DMS153 treated with DMSO at 0.1 percent for 48 hours (cell line): ENCODE results near the gene CACFD1.

ENCODE experiments used
- DNase-seq: peaks from one replicate; lab custom pipeline; 2025; ENCODE audit not compliant: unreplicated experiment; lab: John Stamatoyannopoulos, UW

CACFD1 gene

DNA sequence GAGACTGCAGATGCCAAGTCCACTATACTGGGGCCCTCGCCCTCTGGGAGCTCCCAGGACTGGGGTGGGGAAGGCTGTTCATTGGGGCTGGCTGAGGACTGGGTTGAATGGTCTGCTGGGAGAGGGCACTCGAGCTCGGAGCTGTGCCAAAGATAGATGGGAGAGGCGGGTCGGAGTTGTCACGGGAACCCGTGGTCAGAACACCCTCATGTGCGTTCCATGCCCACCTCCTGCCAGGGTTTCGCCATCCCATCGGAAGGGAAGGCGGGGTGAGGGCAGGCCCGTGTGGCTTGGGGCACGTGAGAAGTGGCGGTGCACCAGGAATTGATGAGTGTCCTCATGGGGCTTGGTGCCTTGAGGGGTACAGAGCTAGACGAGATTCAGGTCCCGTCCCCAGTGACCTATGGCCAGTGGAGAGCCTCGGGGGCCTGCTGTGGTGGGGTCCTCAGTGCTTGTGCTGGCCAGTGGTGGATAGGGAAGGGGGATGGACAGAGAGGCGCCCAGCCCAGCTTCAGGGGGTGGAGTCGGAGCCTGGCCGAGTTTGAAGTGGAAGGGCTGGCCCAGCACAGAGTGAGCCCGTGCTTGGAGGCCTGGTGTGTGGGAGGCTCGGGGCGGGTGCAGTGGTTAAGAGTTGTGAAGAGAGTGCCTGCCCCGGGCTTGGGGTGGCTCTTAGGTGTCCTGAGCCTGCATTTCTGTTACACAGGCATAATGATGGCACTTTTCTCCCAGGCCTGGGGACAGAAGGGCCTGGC lies 4.3 kb downstream of the CACFD1 start:
- no peak for DNase-seq

DNA sequence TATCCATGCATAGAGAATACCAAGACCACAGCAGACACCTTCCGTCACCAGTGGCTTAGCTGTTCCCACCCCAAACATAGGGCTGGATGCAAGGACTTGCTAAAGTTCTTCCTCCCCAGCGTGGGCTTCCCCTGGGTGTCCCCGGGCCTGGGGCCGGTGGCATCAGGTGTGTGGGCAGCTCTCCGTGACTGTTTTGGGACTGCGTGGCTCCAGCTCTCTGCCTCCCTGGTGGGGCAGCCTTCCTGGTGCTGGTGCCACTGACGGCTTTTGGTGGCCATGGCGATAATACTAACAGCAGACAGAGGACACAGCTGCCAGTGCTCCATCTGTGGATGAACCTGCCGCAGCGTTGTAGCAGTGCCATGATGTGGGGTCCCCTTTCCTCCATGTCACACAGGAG lies 4.9 kb downstream of the CACFD1 start:
- no peak for DNase-seq

DNA sequence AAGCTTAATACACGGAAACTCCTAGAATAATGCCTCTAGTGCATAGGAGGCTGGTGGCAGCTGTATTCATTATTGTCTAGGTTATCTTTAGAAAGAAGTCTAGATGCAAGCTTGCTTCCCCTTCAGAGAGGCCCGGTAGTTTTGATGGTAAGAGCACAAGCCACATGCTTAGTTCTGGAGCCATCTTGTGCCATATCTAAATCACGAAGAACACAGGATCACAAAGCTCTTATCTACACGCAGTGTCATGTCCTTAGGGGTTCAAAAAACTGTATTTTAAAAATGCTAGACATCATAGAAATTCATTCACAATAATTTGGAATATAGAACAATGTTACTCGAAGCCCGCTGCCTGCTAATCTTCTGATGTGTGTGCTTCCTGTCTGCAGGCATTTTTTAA lies 6.2 kb downstream of the CACFD1 start:
- DNase-seq: no peak

DNA sequence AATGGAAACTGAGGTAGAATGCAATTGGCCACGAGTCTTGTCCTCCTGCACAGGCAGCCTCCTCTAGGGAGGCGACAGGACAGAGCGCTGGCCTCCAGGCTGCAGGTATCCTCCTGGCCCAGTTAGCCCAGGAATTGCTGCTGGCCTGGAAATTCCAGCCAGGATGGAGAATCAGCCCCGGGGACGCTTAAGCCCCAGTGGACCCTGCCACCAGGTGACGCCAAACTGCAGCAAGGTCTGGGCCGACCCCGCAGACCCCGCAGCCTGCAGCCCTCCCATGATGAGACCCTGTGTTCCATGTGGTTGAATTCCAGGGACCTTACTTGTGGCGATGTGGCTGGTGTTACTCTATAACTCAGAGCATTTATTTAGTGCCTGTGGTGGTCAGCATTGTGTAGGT lies 7.3 kb downstream of the CACFD1 start:
- DNase-seq: no peak

DNA sequence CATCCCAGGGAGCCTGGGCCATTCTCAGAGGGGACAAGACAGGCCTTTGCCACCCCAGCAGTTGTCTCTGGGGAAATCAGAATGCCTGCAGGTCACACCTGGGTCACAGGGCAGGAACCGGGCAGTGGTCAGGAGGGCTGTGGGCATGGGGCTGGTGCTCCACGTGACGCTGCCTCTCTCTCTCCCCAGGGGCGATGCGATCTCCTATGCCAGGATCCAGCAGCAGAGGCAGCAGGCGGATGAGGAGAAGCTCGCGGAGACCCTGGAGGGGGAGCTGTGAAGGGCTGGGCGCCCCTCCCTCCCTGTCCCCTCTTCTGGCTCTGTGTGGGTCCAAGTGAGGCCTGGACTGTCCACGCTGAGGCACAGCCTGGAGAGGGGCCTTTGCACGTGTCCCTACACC lies 8.6 kb downstream of the CACFD1 start:
- DNase-seq: no peak

DNA sequence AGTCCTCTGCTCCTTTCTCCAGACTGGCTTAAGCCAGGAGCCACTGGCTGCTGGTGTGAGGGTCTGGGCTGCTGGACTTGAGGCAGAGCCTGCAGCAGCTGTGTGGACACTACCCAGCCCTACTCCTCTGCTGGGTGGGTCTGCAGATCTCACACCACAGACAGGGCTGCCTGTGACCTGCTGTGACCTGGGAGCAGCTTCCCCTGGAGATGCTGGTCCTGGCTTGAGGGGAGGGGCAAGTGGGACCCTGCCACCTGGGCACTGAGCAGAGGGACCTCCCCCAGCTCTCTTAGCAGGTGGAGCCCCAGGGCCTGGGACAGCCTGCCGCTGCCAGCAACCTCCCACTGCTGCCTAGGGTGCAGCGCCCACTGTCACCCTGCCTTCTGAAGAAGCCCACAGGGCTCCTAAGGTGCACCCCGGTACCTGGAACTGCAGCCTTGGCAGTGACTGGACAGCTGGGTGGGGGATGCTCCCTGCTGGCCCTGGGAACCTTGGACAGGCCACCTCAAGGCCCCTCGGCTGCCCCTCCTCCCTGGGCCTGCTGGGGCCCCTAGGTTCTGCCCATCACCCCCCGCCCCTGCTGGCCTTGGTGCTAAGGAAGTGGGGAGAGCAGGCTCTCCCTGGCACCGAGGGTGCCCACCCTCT lies 9.1 kb downstream of the CACFD1 start:
- DNase-seq: no peak

DNA sequence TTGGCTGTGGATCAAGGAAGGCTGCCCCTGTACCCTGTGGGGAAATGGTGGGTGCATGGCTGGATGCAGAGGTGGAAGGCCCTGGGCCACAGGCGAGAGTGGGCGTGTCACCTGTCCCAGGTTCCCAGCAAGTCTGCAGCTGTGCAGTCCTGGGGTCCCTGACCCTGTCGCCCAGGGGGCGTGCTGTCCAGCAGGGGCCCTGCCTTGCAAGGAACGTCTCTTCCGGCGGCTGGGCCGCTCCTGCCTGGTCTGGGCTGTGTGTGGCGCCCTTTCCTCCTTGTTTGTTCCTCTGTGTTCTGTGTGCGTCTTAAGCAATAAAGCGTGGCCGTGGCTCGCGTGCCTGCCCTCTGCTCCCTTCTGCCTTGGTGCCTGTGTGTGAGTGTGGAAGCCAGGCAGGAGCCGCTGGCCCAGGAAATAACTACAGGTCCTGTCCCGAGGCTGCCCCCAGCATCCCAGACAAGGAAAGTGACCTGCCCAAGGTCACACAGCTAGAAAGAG lies 10.7 kb downstream of the CACFD1 start:
- DNase-seq: no peak

DNA sequence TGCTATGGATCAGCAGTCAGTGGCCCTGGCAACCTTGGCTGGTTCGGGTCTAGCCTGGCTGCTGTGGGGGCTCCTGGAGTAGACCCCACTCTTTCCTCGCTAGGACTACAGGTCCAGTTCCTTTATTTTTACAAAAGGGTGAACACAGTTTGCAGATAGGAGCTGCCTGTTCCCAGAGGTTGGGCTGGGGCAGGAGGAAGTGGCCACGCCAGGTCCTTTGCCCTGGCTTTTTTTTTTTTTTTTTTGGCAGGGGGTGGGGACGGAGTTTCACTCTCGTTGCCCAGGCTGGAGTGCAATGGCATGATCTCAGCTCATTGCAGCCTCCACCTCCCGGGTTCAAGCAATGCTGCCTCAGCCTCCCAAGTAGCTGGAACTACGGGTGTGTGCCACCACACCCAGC lies 11.2 kb downstream of the CACFD1 start:
- DNase-seq: no peak

DNA sequence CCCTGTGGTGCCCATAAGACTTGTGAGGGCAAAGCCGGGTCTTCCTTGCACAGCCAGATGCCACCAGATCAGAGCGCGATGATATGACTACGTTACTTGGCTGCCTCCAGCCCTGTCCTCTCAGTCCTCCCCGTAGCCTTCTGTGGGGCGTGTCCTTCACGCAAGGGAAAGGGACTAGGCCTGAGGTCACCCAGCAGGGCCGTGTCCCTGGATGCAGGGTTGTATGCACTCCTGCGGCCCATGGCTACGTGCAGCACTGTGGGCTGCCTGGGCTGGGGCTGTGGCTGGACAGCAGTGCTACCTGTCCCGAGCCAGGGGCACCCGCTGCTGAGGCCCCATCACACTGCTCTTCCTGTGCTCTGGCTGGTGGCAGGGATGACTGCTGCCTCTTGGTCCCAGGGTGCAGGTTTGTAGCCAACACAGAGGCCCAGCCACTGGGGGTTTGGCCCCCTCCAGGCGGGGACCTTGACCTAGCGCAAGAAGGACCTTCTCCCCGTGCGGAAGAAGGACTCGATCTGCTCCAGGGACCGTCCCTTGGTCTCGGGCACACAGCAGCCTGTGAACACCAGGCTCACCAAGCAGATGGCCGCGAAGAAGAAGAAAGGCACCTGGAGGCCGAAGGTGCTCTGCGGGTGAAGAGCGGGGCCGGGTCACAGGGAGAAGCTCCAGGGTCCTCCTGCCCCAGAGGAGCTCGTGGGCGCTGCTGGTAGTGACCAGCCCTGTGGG lies 11.9 kb downstream of the CACFD1 start:
- DNase-seq: no peak

DNA sequence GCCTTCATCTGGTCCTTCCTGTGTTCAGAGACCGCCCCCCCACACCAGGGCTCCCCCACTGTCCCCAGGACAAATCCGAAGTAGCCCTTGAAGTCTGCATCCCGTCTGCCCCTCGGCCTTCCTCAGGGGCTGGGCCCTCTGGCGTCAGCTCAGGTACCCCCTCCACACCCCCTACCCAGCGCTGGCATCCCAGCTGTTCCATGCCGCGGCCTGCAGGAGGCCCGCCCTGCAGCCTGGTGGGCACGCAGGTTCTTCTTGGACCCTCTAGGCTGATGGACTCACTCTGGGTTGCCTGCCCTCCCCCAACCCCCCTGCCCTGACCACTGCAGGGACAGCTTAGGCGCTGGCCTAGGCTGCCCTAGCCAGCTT lies 12.5 kb downstream of the CACFD1 start:
- DNase-seq: no peak

DNA sequence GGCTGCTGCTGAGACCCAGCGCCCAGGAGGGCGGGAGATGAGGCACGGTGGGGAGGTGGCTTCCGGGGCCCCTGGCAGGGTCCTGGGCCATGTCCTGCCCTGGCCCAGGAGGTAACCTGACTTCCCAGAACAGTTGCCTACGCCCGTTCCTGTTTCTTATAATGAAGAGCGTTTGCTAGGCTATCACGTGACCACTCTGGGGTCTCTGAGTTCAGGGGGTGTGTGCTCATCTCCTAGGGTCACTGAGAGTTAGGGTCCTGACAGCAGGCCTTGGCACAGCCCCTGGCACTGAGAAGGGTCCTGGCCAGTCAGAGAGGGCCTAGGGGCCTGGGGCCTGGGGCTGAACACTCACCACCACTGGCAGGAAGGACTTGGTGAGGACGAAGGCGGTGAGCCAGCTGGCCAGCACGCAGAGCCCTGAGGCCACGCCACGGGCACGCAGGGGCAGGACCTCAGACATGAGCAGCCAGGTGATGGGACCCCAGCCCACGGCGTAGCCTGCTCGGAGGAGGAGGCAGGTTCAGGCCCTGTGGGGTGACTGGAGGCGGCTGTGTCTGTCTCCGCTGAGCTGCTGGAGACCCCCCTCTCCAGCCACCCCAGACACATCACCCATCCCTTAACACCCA lies 13.1 kb downstream of the CACFD1 start:
- no peak for DNase-seq

DNA sequence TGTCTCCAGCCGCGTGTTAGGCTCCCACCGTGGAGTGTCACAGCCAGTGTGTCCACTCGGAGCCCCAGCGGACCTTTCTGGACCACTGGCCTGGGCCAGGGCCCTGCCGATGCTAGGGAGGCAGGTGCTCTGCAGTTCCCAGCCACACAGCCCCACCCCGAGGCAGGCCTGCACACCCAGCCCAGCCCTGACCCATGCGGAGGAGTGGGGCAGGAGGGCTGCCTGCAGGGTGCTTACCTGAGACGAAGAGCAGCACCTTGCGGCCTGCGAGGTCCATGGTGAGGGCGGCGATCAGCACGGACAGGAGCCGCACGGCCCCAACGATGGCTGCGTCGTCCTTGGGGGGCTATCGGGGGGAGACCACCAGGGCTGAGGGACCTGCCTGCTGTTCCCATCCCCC lies 14.0 kb downstream of the CACFD1 start:
- DNase-seq: no peak

DNA sequence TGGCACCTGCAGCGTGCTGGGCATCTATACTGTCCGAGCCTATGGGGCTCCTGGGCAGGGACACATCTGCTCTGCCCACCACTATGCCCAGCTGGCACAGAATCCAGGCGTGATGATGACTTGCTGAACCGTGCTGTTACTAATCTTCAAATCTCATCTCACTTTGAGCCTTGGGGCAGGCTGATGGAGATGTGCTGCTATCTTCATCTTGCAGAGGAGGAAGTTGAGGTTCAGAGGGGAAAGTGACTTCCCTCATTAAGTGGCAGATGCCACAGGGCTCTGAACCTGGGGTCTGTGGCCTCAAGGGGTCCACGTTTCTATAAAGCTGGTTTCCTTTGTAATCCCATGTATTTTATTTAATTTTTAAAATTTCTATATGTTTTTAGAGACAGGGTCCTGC lies 14.4 kb downstream of the CACFD1 start:
- DNase-seq: no peak

DNA sequence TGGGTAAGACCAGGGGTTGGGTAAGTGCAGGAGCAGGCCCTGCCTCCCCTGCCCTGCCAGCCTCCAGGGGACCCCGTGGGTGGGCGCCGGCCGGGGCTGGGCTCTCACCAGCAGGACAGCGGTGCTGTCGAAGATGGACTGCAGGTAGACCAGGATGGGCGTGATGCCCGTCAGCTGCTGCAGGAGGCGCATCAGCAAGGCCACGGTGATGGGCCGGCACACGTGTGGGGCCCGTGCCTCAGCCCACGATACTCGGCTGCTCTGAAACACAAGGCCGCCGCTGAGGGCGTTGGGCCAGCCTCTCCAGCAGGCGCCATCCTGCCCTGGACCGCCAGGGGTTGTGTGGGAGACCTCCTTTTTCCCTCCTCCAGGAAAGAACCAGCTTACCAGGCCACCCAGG lies 15.1 kb downstream of the CACFD1 start:
- DNase-seq: no peak

DNA sequence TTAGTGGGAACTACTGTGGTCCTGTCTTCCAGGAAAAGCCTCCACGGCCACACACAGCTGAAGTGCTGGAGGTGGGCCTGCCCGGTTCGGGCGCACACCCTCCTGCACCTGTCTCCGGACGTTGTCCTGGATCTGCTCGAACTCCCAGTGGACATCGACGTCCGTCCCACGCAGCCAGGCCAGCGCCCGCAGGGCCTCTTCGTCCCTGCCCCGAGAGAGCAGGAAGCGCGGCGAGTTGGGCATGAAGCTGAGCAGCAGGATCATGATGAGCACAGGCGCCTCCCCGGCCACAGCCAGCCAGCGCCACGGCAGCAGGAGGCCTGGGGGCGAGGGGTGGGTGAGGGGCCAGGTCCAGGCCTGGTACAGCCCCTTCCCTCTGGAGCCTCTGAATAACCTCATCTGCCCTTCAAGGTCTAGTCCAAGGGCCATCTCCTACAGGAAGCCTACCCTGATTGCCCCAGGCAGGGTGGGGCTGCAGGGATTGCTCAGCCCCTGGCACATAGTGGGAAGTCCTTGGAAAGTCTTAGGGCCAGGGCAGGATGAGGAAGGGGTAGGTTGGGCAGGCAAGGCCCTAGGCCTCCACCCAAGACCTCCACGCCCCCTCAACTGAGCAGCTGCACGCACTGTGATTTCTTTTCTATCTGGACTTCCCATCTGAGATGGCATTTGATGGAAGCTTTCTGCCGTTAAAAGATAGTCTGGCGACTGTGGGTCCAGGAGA lies 15.7 kb downstream of the CACFD1 start:
- DNase-seq: no peak

DNA sequence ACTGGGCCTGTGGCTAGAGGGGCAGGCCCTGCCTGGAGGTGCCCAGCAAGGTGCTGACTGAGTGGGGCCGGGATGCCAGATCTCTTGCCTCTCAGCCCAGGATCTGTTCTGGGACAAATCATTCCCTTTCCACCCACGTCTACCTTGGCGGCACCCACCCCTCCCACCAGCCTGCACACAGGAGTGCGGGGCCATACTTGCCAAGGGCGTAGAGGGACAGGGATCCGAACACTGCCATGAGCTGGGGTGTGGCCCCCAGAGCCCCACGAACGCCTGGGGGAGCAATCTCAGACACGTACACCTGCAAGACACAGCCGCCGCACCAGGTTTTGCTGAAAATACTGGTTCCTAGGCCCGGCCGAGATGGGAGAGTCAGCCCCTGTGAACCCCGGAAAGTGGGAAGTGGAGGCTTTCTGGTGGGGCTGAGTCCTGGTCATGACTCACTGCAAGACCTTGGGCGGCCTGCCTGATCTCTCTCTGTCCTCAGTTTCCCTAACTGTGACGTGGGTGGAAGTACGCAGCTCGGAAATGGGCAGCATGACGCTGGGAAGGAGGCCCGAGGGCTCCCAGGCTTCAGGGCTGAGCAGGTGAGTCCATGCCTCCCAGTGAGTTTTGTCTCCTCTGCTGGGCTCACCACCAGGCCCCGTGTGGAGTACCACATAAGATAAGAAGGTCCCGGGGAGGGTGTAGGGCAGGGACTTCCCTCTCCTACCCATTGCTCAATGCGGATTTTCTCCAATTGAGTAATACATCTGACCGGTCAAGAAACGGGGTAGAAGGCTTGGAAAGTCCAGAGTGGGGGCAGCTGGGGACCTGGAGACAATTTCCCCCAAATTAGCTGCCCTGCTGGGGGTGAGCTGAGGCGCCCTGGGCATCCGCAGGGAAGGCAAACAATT lies 16.5 kb downstream of the CACFD1 start:
- no peak for DNase-seq

DNA sequence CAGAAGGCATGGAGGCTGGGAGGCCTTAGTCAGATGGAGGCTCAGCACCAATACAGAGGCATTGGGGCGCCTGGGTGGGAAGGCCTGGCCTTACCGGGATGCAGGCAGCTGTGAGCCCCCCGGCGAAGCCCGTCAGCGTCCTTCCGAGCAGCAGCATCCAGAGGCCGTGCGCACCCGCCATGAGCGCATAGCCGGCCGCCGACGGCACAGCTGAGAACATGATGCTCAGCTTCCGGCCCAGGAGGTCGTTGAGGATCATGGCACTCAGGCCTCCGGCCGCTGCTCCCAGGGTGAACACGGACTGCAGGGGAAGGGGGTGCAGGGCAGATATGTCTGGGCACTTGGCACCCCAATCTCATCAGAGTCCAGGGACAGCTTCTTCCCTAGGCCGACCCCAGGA lies 17.2 kb downstream of the CACFD1 start:
- DNase-seq: no peak

DNA sequence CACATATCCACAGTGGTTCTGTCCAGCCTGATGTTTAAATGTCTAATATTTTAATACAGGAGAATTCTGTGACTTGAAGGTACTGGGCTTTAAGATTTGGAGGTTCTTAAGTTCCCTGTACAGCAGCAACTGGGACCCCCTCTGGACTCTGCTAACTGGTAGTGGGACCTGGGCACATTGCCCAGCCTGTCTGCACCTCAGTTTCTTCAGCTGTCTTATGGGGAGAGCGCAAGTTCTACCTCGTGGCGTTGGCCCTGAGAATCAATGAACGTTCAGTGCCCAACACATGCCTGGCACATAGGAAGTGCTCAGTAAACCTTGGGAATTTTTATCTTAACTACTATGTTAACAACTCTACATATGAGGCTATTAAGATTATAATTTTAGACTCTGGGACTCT lies 17.7 kb downstream of the CACFD1 start:
- no peak for DNase-seq

DNA sequence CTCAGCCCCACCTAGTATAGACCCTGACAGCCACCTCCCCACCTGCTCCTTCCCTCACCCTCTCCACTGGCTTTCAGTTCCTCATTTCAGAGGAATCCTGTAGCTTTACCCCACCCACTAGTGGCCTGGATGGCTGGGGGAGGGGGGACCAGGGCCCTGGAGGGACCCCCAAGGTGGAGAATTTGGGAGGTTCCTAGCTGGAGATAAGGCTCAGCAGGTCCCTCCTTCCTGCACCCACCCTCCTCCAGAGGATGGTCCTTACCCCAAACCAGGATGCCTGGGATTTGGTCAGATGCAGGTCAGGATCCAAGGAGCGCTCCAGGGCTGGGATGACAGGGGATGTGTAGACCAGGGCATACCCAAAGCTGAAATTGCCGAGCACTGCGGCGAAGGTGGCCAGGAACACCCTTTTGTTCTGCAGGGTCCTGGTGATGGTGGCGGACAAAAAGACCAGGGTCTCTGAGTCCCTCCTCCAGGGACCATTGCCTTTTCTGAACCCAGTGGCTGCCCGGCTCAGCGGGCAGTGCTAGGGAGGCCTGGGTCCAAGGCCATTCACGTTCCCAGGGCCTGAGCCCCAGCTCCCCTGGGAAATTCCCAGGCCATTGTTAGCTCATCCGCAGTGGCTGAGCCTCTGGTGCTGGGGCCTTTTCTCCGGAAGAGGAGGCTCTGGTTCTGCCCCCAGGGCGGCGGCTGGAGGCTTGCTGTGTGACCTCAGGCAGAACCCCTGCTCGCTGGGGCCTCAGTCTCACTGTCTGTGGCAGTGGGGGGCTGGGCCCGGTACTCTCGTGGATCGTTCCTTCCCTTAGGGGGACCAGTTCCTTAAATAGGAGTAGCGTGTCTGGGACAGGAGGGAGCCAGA lies 18.4 kb downstream of the CACFD1 start:
- peak; percentile 39 for DNase-seq
